Fibroblast of upper back skin (primary cell): Measurements from ENCODE around the gene ST6GAL1.
"Not testable (repeated sequence)": the region's sequence is repeated elsewhere in the genome, so short reads cannot be mapped to it uniquely, and the experiment has no call there.

Experiments
- DNase-seq: peaks from one replicate; pipeline ENCODE4 v3.0.0-alpha.2; 2013

Gene ST6GAL1

GRCh38 chr3:186997473-186997939, 67.2 kb downstream of the ST6GAL1 start:
- DNase-seq: no peak

GRCh38 chr3:186998937-186999368, 68.6 kb downstream of the ST6GAL1 start:
- DNase-seq: no peak

- no peak for DNase-seq
These were observed 70.4 kb downstream of the ST6GAL1 start for GRCh38 chr3:187000711-187001151.

GRCh38 chr3:187002915-187003314, 72.6 kb downstream of the ST6GAL1 start:
- DNase-seq: no peak

- DNase-seq: no peak
These were observed 75.6 kb downstream of the ST6GAL1 start for GRCh38 chr3:187005827-187006481.

GRCh38 chr3:187006864-187007630, 76.7 kb downstream of the ST6GAL1 start:
- no peak for DNase-seq

- DNase-seq: not testable (repeated sequence)
These were observed 80.1 kb downstream of the ST6GAL1 start for GRCh38 chr3:187010382-187010781.

GRCh38 chr3:187011915-187012314, 81.6 kb downstream of the ST6GAL1 start:
- no peak for DNase-seq

- no peak for DNase-seq
These were observed 82.3 kb downstream of the ST6GAL1 start for GRCh38 chr3:187012609-187013051.

- DNase-seq: peak; percentile 19
These were observed 82.9 kb downstream of the ST6GAL1 start for GRCh38 chr3:187013159-187013716.

GRCh38 chr3:187014417-187014864, 84.1 kb downstream of the ST6GAL1 start:
- DNase-seq: peak; percentile 6

GRCh38 chr3:187015903-187016638, 85.7 kb downstream of the ST6GAL1 start:
- DNase-seq: no peak

GRCh38 chr3:187016639-187017345, 86.5 kb downstream of the ST6GAL1 start:
- peak; percentile 20 for DNase-seq

- no peak for DNase-seq
These were observed 87.3 kb downstream of the ST6GAL1 start for GRCh38 chr3:187017511-187018230.

GRCh38 chr3:187019542-187020072, 89.3 kb downstream of the ST6GAL1 start:
- DNase-seq: no peak

- no peak for DNase-seq
These were observed 90.0 kb downstream of the ST6GAL1 start for GRCh38 chr3:187020376-187020775.

- DNase-seq: no peak
These were observed 91.5 kb downstream of the ST6GAL1 start for GRCh38 chr3:187021748-187022402.

GRCh38 chr3:187022403-187023029, 92.2 kb downstream of the ST6GAL1 start:
- no peak for DNase-seq

- not testable (repeated sequence) for DNase-seq
These were observed 93.0 kb downstream of the ST6GAL1 start for GRCh38 chr3:187023340-187023739.
